ENCODE measurements around the gene MAP7D1. TPM values are rescaled to one million over a fixed set of nuclear protein-coding genes. Genes with fewer than 3 reads are reported as not detected.

MAP7D1 gene
- total RNA-seq, 1 donor, result 132 TPM

DNA sequence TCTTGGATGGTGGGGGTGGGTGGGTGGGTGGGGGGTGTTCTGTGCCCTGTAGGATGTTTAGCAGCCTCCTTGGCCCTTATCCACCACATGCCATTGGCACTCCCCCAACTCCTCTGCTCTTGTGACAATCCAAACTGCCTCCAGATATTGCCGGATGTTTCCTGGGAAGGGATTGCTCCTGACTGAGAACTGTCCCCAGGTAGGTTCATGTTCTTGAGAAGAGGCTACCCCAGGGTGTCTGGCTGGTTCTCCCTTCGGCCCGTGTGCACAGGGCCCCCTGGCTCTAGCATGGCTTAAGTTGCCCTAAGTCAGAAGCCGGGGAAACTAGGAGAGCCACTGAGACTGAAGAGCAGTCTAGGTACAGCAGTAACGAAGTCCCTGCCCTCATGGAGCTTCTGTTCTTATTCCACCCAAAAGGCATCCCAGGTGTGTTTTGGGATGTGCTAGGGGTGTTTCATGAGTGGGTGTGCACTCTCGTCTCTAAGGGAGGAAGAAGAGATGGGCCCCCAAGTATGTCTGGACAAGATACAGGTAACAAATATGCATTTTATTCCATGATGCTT lies 48.5 kb downstream of the MAP7D1 start:
- Histone ChIP-seq H3K79me2 (ENCODE audit: insufficient read depth, low read length) (no peaks in the 10 kb centered on the region), H3K27ac (ENCODE audit: low read depth, low read length) (peak overlapping the region; percentile 26), H3K27me3 (ENCODE audit: insufficient read depth, low read length) (no peaks in the 10 kb centered on the region), H2AFZ (ENCODE audit: low read length) (no peak overlapping the region), H4K20me1 (ENCODE audit: insufficient read depth, low read length) (no peaks in the 10 kb centered on the region), H3K4me1 (ENCODE audit: insufficient read depth, low read length) (peaks cover 32% of the 10 kb centered on the region), H3K4me2 (ENCODE audit: insufficient read depth, low read length) (peak overlapping the region; percentile 51), H3K9me3 (ENCODE audit: low read depth, low read length) (no peaks in the 10 kb centered on the region), H3K36me3 (ENCODE audit: insufficient read depth, low read length) (no peaks in the 10 kb centered on the region), H3K4me3 (ENCODE audit: insufficient read depth, low read length) (no peak overlapping the region)
- TF ChIP-seq, protein P1, sequence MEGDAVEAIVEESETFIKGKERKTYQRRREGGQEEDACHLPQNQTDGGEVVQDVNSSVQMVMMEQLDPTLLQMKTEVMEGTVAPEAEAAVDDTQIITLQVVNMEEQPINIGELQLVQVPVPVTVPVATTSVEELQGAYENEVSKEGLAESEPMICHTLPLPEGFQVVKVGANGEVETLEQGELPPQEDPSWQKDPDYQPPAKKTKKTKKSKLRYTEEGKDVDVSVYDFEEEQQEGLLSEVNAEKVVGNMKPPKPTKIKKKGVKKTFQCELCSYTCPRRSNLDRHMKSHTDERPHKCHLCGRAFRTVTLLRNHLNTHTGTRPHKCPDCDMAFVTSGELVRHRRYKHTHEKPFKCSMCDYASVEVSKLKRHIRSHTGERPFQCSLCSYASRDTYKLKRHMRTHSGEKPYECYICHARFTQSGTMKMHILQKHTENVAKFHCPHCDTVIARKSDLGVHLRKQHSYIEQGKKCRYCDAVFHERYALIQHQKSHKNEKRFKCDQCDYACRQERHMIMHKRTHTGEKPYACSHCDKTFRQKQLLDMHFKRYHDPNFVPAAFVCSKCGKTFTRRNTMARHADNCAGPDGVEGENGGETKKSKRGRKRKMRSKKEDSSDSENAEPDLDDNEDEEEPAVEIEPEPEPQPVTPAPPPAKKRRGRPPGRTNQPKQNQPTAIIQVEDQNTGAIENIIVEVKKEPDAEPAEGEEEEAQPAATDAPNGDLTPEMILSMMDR (IDR thresholded peaks at IDR 0.05; ENCODE audit: extremely low read depth, low read depth, low read length), result no peak
- peak; percentile 47 for DNase-seq (ENCODE audit: insufficient read length, low spot score, missing footprints)

DNA sequence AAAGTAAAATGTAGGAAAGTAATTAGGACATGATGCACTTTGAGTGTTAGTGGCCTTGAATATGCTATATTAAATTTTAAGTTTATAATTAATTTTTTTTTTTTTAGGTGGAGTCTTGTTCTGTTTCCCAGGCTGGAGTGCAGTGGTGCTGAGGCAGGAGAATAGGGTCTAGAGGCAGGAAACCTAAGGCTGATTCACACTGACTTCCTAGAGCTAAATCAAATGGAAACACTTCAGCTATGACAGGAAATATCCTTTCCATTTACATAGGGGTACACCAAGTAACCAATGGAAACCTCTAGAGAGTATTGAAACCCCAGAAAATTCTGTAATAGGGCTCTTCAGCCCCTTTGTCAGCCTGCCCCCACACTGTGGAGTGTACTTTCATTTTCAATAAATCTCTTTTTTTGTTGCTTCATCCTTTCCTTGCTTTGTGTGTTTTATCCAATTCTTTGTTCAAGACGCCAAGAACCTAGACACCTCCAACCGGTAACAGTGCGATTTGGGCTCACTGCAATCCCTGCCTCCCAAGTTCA lies 50.4 kb downstream of the MAP7D1 start:
- no peaks in the 10 kb centered on the region for H4K20me1 ChIP-seq (ENCODE audit: insufficient read depth, low read length)
- no peaks in the 10 kb centered on the region for H3K79me2 ChIP-seq (ENCODE audit: insufficient read depth, low read length)
- H3K27ac ChIP-seq (ENCODE audit: low read depth, low read length), result no peak overlapping the region
- no peak for DNase-seq (ENCODE audit: insufficient read length, low spot score, missing footprints)
- no peaks in the 10 kb centered on the region for H3K9me3 ChIP-seq (ENCODE audit: low read depth, low read length)
- H3K27me3 ChIP-seq (ENCODE audit: insufficient read depth, low read length), result no peaks in the 10 kb centered on the region
- no peak overlapping the region for H3K4me2 ChIP-seq (ENCODE audit: insufficient read depth, low read length)
- TF ChIP-seq, protein P1 (IDR thresholded peaks at IDR 0.05; ENCODE audit: extremely low read depth, low read depth, low read length), result no peak
- H3K36me3 ChIP-seq (ENCODE audit: insufficient read depth, low read length), result no peaks in the 10 kb centered on the region
- no peak overlapping the region for H2AFZ ChIP-seq (ENCODE audit: low read length)
- peaks cover 25% of the 10 kb centered on the region for H3K4me1 ChIP-seq (ENCODE audit: insufficient read depth, low read length)
- H3K4me3 ChIP-seq (ENCODE audit: insufficient read depth, low read length), result no peak overlapping the region

DNA sequence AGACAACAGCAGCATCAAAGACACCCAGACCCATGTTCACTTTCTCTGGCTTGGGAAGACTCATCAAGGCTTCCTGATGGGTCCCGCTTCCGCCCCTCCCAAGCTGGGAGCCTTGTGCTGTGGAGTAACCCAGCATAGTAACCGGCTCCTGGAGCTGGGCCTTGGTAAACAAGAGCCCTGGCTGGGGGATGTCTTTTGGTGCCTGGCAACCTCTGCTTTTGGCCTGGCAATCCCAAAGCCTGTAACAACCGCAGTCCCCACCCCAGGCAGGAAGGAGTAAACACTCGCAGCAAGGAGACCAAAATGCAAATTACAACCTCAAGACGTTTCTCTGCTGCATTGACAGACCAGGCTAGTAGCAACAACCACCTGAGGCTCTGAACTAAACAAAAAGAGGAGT lies 51.4 kb downstream of the MAP7D1 start:
- Histone ChIP-seq H3K4me2 (ENCODE audit: insufficient read depth, low read length) (peak overlapping the region; percentile 52), H3K36me3 (ENCODE audit: insufficient read depth, low read length) (no peaks in the 10 kb centered on the region), H3K27ac (ENCODE audit: low read depth, low read length) (peak overlapping the region; percentile 72), H3K4me1 (ENCODE audit: insufficient read depth, low read length) (peaks cover 25% of the 10 kb centered on the region), H4K20me1 (ENCODE audit: insufficient read depth, low read length) (no peaks in the 10 kb centered on the region), H3K4me3 (ENCODE audit: insufficient read depth, low read length) (no peak overlapping the region), H2AFZ (ENCODE audit: low read length) (peak overlapping the region; percentile 79), H3K9me3 (ENCODE audit: low read depth, low read length) (no peaks in the 10 kb centered on the region), H3K27me3 (ENCODE audit: insufficient read depth, low read length) (no peaks in the 10 kb centered on the region), H3K79me2 (ENCODE audit: insufficient read depth, low read length) (no peaks in the 10 kb centered on the region)
- DNase-seq (ENCODE audit: insufficient read length, low spot score, missing footprints), result peak; percentile 94
- TF ChIP-seq, protein P1 (IDR thresholded peaks at IDR 0.05; ENCODE audit: extremely low read depth, low read depth, low read length), result no peak

DNA sequence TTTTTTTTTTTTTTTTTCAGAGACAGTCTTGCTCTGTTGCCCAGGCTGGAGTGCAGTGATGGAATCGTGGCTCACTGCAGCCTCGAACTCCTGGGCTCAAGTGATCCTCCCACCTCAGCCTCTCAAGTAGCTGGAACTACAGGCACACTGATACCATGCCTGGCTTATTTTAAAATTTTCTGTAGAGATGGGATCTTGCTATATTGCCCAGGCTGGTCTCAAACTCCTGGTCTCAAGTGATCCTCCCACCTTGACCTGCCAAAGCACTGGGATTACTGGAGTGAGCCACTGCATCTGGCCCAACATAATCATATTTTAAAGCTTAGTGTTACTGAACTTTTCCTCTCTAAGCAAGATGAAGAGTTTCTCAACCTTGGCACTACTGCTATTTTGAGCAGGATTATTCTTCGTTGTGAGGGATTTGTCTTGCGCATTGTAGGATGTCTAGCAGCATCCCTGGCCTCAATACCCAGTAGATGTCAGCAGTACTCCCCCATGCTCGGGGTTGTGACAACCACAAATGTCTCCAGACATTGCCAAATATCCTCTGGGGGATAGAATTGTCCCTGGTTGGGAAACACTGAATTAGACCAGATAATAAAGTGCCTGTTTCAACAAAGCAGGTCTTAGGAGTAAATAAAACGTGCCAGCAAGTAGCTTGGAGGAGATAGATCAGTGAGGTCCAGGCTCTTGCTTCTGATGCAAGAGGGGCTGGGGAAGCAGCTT lies 53.2 kb downstream of the MAP7D1 start:
- no peak overlapping the region for H3K4me3 ChIP-seq (ENCODE audit: insufficient read depth, low read length)
- no peak overlapping the region for H3K4me2 ChIP-seq (ENCODE audit: insufficient read depth, low read length)
- no peaks in the 10 kb centered on the region for H3K9me3 ChIP-seq (ENCODE audit: low read depth, low read length)
- no peak overlapping the region for H2AFZ ChIP-seq (ENCODE audit: low read length)
- DNase-seq (ENCODE audit: insufficient read length, low spot score, missing footprints), result peak; percentile 17
- TF ChIP-seq, protein P1 (IDR thresholded peaks at IDR 0.05; ENCODE audit: extremely low read depth, low read depth, low read length), result no peak
- H3K36me3 ChIP-seq (ENCODE audit: insufficient read depth, low read length), result no peaks in the 10 kb centered on the region
- H3K4me1 ChIP-seq (ENCODE audit: insufficient read depth, low read length), result peaks cover 15% of the 10 kb centered on the region
- H3K27me3 ChIP-seq (ENCODE audit: insufficient read depth, low read length), result no peaks in the 10 kb centered on the region
- H3K27ac ChIP-seq (ENCODE audit: low read depth, low read length), result no peak overlapping the region
- no peaks in the 10 kb centered on the region for H4K20me1 ChIP-seq (ENCODE audit: insufficient read depth, low read length)
- H3K79me2 ChIP-seq (ENCODE audit: insufficient read depth, low read length), result no peaks in the 10 kb centered on the region

Data from osteoblast (primary cell).